GM12892 (cell line): ENCODE results near the gene DENND1A.

Source experiments
- DNase-seq: peaks from one replicate; pipeline ENCODE4 v3.0.0; 2011; ENCODE audit not compliant: insufficient read length
- FAIRE-seq: peaks from 2 replicates; lab custom pipeline; 2011; peaks lifted over from hg19 to GRCh38; lab: Jason Lieb, UNC
- POLR2A ChIP-seq: IDR thresholded peaks from 2 replicates; pipeline ENCODE4 v1.6.1; 2011; ENCODE audit warnings: low read depth, low read length, control low read depth
- POLR2AphosphoS5 ChIP-seq: IDR thresholded peaks from 2 replicates; pipeline ENCODE4 v1.6.1; 2011; ENCODE audit warnings: low read depth, low read length, control low read depth
- TAF1 ChIP-seq: IDR thresholded peaks from 2 replicates; pipeline ENCODE4 v1.6.1; 2011; ENCODE audit warnings: low read depth, mild to moderate bottlenecking, control low read depth, low read length, borderline replicate concordance

The DENND1A gene

GRCh38 chr9:123614306-123615263 is 315.3 kb downstream of the DENND1A start:
- TF ChIP-seq TAF1 (no peak), POLR2AphosphoS5 (no peak), POLR2A (no peak)
- FAIRE-seq (no peak), DNase-seq (no peak)

DNA sequence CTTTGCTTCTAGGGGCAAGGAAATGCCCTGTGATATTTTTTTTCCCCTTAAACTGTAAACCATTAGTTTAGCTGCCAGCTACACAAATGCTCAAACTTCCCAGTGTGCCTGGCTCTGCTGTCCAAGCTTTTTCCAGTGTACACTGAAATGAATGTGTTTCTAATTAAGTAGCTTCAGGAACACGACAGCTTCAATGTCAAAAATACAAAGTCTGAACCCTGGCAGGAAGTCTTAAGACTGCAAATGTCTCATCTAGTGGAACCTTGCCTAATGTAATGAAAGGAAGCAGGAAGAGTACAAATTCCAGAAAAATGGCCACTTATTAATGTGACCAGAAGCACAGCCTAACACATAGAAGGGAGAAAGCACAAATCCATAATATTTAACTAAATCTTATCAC is 318.7 kb downstream of the DENND1A start:
- no peak for FAIRE-seq

GRCh38 chr9:123609844-123610243 is 320.1 kb downstream of the DENND1A start:
- TF ChIP-seq POLR2AphosphoS5 (no peak), POLR2A (no peak), TAF1 (no peak)
- DNase-seq (no peak), FAIRE-seq (no peak)

More for the DNA sequence above, 318.7 kb downstream of the DENND1A start:
- TF ChIP-seq POLR2AphosphoS5 = no peak
- no peak for TF ChIP-seq POLR2A
- no peak for TF ChIP-seq TAF1
- DNase-seq = no peak

DNA sequence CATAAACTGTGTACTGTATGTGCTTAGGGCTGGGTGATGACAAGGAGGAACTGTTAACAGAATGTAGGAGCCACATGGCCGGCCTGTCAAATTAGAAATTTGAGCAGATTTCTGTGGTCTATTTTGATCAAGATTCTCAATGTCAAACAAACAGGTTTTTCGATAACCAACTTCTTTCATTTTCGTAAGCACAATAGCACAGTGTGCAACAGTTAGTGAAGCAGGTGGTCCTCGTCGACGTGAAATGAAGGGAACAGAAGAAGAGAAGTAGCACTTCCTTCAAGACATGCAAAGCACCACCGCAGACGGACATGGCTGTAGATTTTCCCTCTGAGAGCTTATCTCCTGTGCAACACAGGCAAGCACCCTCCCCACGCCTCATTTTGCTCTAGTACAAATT is 321.8 kb downstream of the DENND1A start:
- peak; percentile 38 for DNase-seq
- no peak for TF ChIP-seq TAF1
- no peak for TF ChIP-seq POLR2A
- no peak for TF ChIP-seq POLR2AphosphoS5
- FAIRE-seq = peak; percentile 88

- no peak for FAIRE-seq
- no peak for DNase-seq
- no peak for TF ChIP-seq POLR2AphosphoS5
- no peak for TF ChIP-seq POLR2A
- no peak for TF ChIP-seq TAF1
Measured at GRCh38 chr9:123607479-123607878, 322.4 kb downstream of the DENND1A start.

DNA sequence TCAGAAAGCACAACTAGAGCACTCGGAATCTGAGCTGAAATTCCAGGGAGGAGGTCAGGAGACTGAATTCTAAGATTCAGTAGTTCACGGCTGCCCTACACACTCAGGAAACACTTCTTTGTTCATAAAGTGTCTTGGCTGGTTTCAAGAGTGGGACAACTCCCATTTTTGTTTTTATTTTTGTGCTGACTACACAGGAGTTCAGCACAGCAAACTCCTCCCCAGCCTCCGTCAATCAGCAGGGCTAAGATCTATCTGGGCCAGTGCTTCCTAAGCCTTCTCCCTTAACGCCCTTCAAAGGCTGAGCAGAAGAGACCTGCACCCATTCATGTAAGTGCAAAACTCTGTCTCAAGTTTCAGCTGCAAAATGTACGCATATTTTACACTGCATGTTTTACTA is 323.8 kb downstream of the DENND1A start:
- TF ChIP-seq POLR2A (no peak), POLR2AphosphoS5 (no peak), TAF1 (no peak)
- no peak for DNase-seq
- no peak for FAIRE-seq

DNA sequence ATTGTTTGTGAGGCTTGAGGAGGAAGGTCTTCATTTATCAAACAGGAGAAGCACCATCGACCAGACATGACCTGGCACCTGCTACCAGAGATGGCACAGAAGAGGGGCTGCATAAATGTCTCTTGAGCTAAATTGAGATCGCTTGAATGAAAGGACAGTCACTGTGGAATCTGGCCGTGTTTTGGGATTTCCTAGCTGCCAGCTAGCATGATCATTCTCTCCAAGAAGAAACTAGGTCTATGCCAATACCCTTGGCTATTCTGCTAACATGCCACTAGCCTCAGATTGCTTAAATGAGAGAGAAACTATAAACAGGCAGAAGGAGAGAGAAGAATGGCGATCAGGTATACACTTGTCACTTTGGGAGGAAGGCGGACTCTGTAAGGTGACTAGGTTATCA is 324.6 kb downstream of the DENND1A start:
- FAIRE-seq (no peak), DNase-seq (no peak)
- TF ChIP-seq TAF1 (no peak), POLR2A (no peak), POLR2AphosphoS5 (no peak)

DNA sequence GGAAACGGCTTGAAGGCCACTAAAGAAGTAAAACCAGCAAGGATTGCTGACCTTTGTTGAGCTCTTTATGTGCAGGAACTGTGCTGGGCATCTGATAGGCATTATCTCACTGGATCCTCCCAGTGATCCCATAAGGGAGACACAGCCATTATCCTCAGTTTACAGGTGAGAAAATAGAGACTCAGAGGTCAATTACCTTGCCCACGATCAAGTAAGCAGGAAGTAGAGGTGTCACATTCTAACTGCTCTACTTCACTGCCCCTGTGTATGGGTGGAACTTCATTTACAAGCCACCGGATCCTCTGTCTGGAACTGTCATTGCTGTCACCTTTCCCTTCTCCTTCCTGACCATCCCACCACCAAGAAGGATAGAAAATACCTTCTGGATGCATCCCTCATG is 325.1 kb downstream of the DENND1A start:
- DNase-seq (no peak), FAIRE-seq (no peak)
- no peak for TF ChIP-seq POLR2A
- no peak for TF ChIP-seq TAF1
- TF ChIP-seq POLR2AphosphoS5 = no peak

GRCh38 chr9:123601828-123602227 is 328.1 kb downstream of the DENND1A start:
- DNase-seq (no peak), FAIRE-seq (no peak)
- TF ChIP-seq POLR2A (no peak), POLR2AphosphoS5 (no peak), TAF1 (no peak)

DNA sequence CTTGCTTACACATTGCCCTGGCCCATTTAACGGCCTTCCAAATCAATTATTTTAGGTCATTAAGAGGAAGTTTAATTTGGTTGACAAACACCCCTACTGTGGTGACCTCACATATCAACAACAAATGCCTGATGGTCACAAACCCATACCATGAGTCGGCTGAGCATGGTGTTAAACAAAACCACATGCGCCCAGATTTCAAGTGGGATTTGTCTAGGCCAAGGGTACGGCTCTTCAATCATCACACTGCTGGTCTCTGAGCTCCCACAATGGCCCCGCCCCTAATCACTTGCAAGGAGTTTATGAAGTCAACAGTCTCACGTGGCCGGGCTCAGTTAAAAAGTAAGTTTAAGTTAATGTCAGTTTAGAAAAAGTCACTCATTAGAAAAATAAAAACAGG is 330.1 kb downstream of the DENND1A start:
- FAIRE-seq = no peak
- DNase-seq = no peak
- TF ChIP-seq POLR2AphosphoS5 (no peak), TAF1 (no peak), POLR2A (no peak)

GRCh38 chr9:123597876-123598556 is 331.9 kb downstream of the DENND1A start:
- no peak for TF ChIP-seq POLR2AphosphoS5
- DNase-seq = no peak
- FAIRE-seq = no peak

DNA sequence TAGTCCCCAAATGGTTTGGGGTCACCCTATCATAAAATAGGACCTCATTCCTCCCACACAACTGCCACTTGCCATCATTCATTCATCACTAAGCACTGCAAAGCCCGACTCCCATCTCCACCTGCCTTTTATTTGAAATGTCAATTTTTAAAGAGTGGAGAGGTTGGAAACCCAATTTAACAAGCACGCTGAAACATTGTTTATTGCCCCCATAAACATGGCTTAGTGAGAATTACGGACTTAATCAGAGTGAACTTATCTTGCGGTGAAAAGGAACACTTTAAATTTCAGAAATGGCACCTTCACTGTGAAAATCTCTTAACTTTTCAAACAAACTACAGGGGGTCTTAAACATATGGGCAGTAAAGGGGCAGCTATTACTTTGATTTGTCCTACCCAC is 332.9 kb downstream of the DENND1A start:
- no peak for TF ChIP-seq POLR2A
- no peak for TF ChIP-seq POLR2AphosphoS5
- no peak for TF ChIP-seq TAF1
- FAIRE-seq (no peak), DNase-seq (no peak)
